Osteoblast (primary cell): ENCODE measurements around the gene PTPRD. TPM values are rescaled to one million over a fixed set of nuclear protein-coding genes. Genes with fewer than 3 reads are reported as not detected.

Experiments used
- DNase-seq: peaks from one replicate; pipeline ENCODE4 v3.0.0; 2011; ENCODE audit warnings: low spot score, mixed read lengths; ENCODE audit not compliant: insufficient read length; ENCODE audit errors: missing footprints
- H2AFZ ChIP-seq: 2 replicates; pipeline ENCODE4 v1.6.0; 2011; ENCODE audit warnings: mild to moderate bottlenecking, low read length
- H3K27ac ChIP-seq: 2 replicates; pipeline ENCODE4 v1.5.1; 2011; ENCODE audit warnings: mild to moderate bottlenecking, low read depth, low read length, moderate library complexity
- H3K27me3 ChIP-seq: 2 replicates; pipeline ENCODE4 v1.6.0; 2012; ENCODE audit warnings: mild to moderate bottlenecking, control low read depth, inconsistent platforms, low read length, moderate library complexity; ENCODE audit not compliant: insufficient read depth
- H3K36me3 ChIP-seq: 2 replicates; pipeline ENCODE4 v1.5.1; 2011; ENCODE audit warnings: mild to moderate bottlenecking, low read length, control low read depth, moderate library complexity; ENCODE audit not compliant: insufficient read depth
- H3K4me1 ChIP-seq: 2 replicates; pipeline ENCODE4 v1.5.1; 2011; ENCODE audit warnings: mild to moderate bottlenecking, low read length, control low read depth, moderate library complexity; ENCODE audit not compliant: insufficient read depth
- H3K4me2 ChIP-seq: 2 replicates; pipeline ENCODE4 v1.6.0; 2011; ENCODE audit warnings: mild to moderate bottlenecking, low read length; ENCODE audit not compliant: insufficient read depth
- H3K4me3 ChIP-seq: fragments of 200-600 bp; sonication (generic); 3 replicates; pipeline ENCODE4 v1.5.1; 2012; ENCODE audit warnings: mild to moderate bottlenecking, low read length, inconsistent platforms; ENCODE audit not compliant: insufficient read depth
- H3K79me2 ChIP-seq: 2 replicates; pipeline ENCODE4 v1.6.0; 2012; ENCODE audit warnings: mild to moderate bottlenecking, low read length, control low read depth, inconsistent platforms; ENCODE audit not compliant: insufficient read depth
- H3K9me3 ChIP-seq: 2 replicates; pipeline ENCODE4 v1.5.1; 2011; ENCODE audit warnings: low read depth, low read length, control low read depth
- H4K20me1 ChIP-seq: 2 replicates; pipeline ENCODE4 v1.6.0; 2012; ENCODE audit warnings: mild to moderate bottlenecking, low read length, control low read depth; ENCODE audit not compliant: insufficient read depth
- CTCF ChIP-seq: IDR thresholded peaks from 2 replicates; pipeline ENCODE4 v1.5.1; 2011; ENCODE audit warnings: mild to moderate bottlenecking, low read depth, low read length, moderate library complexity; ENCODE audit errors: extremely low read depth
- total RNA-seq: library from RNA; depleted of rRNA; stranded (reverse); fragments of >200 nt; gene quantifications from 2 replicates; pipeline ENCODE4 v1.2.3, GENCODE V29; 2012

The PTPRD gene
- total RNA-seq, 1 donor, result 23.9 TPM

DNA sequence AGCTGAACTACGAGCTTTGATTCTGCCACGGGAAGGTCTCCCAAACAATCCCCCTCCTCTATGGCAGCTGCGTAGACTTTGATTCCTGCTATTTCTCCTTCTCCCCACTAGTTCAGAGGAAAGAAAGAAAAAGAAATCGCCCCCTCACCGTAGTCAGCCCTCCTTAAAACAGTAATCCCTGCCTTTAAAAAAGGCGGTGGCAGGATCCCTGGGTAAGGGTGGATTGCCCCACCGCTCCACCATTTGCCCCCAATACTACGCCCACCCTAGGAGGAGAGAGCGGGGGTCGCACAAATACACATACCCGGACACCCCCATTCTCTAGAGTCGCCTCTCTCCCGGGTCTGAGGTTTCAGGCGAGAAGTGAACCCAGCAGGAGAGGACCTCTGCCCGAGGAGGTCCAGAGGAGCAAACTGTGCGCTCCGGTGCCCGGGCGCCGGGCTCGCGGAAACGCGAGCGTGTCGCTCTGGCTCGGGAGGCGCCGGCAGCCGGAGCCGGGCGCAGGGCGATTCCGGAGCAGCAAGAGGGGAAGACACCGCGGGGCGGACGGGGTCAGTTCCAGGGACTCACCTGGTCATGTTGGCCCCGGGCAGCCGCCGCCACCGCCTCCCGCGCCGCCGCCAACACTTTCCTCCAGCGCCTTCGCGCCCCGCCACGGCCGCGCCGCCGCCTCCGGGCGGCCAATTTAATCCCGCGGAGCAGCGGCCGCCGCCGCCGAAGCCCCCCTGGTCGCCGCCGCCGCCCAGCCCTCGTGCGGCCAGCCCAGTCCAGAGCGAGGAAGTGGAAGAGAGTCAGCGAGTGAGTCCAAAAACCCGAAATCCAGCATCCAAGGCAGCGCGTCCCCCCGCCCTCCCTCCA lies 1755.5 kb downstream of the PTPRD start:
- Histone ChIP-seq H3K4me3 (peak overlapping the region; percentile 67), H2AFZ (peak overlapping the region; percentile 65), H3K36me3 (no peaks in the 10 kb centered on the region), H3K4me2 (peak overlapping the region; percentile 79), H3K9me3 (no peaks in the 10 kb centered on the region), H3K4me1 (peaks cover 5% of the 10 kb centered on the region), H4K20me1 (no peaks in the 10 kb centered on the region), H3K79me2 (no peaks in the 10 kb centered on the region), H3K27me3 (peaks cover 20% of the 10 kb centered on the region), H3K27ac (no peak overlapping the region)
- DNase-seq, result peak; percentile 71
- no peak for TF ChIP-seq CTCF

GRCh38 chr9:8856396-8857067 lies 1756.3 kb downstream of the PTPRD start:
- H3K4me3 ChIP-seq, result peak overlapping the region; percentile 67
- no peaks in the 10 kb centered on the region for H3K79me2 ChIP-seq
- H4K20me1 ChIP-seq, result no peaks in the 10 kb centered on the region
- peak overlapping the region; percentile 79 for H3K4me2 ChIP-seq
- peak overlapping the region; percentile 65 for H2AFZ ChIP-seq
- H3K36me3 ChIP-seq, result no peaks in the 10 kb centered on the region
- H3K4me1 ChIP-seq, result peaks cover 5% of the 10 kb centered on the region
- H3K27me3 ChIP-seq, result peaks cover 20% of the 10 kb centered on the region
- H3K9me3 ChIP-seq, result no peaks in the 10 kb centered on the region
- TF ChIP-seq CTCF, result no peak
- H3K27ac ChIP-seq, result no peak overlapping the region
- DNase-seq, result peak; percentile 23

DNA sequence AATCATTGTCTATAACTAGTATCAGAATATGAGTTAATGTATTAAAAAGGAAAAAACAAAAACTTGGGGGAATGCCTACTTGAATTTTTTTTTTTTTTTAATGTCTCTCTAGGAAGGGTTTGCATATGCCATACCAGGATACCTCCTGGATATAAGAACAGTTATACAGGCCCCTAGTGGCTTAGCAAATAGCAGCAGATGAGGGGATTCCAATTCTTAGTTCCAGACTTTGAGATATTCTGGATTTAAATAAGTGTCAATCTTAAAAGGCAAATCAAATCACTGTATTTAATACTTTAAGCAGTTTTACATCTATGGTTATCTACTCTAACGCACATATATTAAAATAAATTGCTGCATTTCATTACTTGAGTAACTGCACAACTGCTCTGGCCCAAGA lies 1757.8 kb downstream of the PTPRD start:
- H2AFZ ChIP-seq, result no peak overlapping the region
- peaks cover 20% of the 10 kb centered on the region for H3K27me3 ChIP-seq
- no peak overlapping the region for H3K4me2 ChIP-seq
- H3K79me2 ChIP-seq, result no peaks in the 10 kb centered on the region
- H3K4me3 ChIP-seq, result no peak overlapping the region
- peak; percentile 54 for TF ChIP-seq CTCF
- no peak overlapping the region for H3K27ac ChIP-seq
- DNase-seq, result peak; percentile 19
- peaks cover 5% of the 10 kb centered on the region for H3K4me1 ChIP-seq
- no peaks in the 10 kb centered on the region for H3K36me3 ChIP-seq
- H4K20me1 ChIP-seq, result no peaks in the 10 kb centered on the region
- H3K9me3 ChIP-seq, result no peaks in the 10 kb centered on the region

- Histone ChIP-seq H3K4me1 (peaks cover 5% of the 10 kb centered on the region), H3K27ac (no peak overlapping the region), H2AFZ (no peak overlapping the region), H3K27me3 (peaks cover 10% of the 10 kb centered on the region), H4K20me1 (no peaks in the 10 kb centered on the region), H3K4me2 (no peak overlapping the region), H3K79me2 (no peaks in the 10 kb centered on the region), H3K4me3 (no peak overlapping the region), H3K36me3 (no peaks in the 10 kb centered on the region), H3K9me3 (no peaks in the 10 kb centered on the region)
- DNase-seq, result no peak
- TF ChIP-seq CTCF, result no peak
Measured at GRCh38 chr9:8852301-8852864, 1760.4 kb downstream of the PTPRD start.
